Neural cell (in vitro differentiated cells): ENCODE measurements around the gene UNC5A. TPM values are rescaled to one million over a fixed set of nuclear protein-coding genes. Genes with fewer than 3 reads are reported as not detected.

Source experiments
- H2AFZ ChIP-seq: fragments of 200-600, 300-800 bp; sonication (generic), shearing (Covaris generic); 2 replicates; pipeline ENCODE4 v1.6.0; 2014; ENCODE audit warnings: low read depth, mild to moderate bottlenecking, antibody characterized with exemption, low read length, moderate library complexity
- H3F3A ChIP-seq: fragments of 200-600 bp; shearing (Covaris generic); 2 replicates; pipeline ENCODE4 v1.6.1; 2016; ENCODE audit warnings: mild to moderate bottlenecking, moderate library complexity, mixed read lengths, antibody characterized with exemption, low read length; ENCODE audit not compliant: insufficient read depth, poor library complexity, severe bottlenecking
- H3K27ac ChIP-seq: fragments of 200-600, 300-800 bp; sonication (generic), shearing (Covaris generic); 2 replicates; pipeline ENCODE4 v1.5.1; 2014; ENCODE audit warnings: mild to moderate bottlenecking, low read length, moderate library complexity
- H3K27me3 ChIP-seq: fragments of 300-800, 200-600 bp; sonication (generic), shearing (Covaris generic); 2 replicates; pipeline ENCODE4 v1.6.0; 2014; ENCODE audit warnings: mild to moderate bottlenecking, low read depth, low read length, moderate library complexity; ENCODE audit not compliant: insufficient read depth
- H3K36me3 ChIP-seq: fragments of 300-800, 200-600 bp; sonication (generic), shearing (Covaris generic); 2 replicates; pipeline ENCODE4 v1.5.1; 2014; ENCODE audit warnings: mild to moderate bottlenecking, antibody characterized with exemption, low read length, moderate library complexity; ENCODE audit not compliant: insufficient read depth
- H3K4me2 ChIP-seq: fragments of 300-800, 200-600 bp; sonication (generic), shearing (Covaris generic); 2 replicates; pipeline ENCODE4 v1.6.0; 2014; ENCODE audit warnings: mild to moderate bottlenecking, low read length
- H3K4me3 ChIP-seq: fragments of 300-800, 200-600 bp; sonication (generic), shearing (Covaris generic); 2 replicates; pipeline ENCODE4 v1.5.1; 2014; ENCODE audit warnings: mild to moderate bottlenecking, low read length, moderate library complexity
- H3K79me2 ChIP-seq: fragments of 200-600 bp; shearing (Covaris generic); replicated peaks from 2 replicates; pipeline ENCODE4 v1.6.0; 2014; ENCODE audit warnings: mild to moderate bottlenecking, low read length, moderate library complexity; ENCODE audit not compliant: insufficient read depth
- H3K9ac ChIP-seq: fragments of 300-800, 200-600 bp; sonication (generic), shearing (Covaris generic); 2 replicates; pipeline ENCODE4 v1.6.1; 2016; ENCODE audit warnings: mild to moderate bottlenecking, low read length, mixed read lengths
- H3K9me2 ChIP-seq: fragments of 200-600 bp; shearing (Covaris generic); 2 replicates; pipeline ENCODE4 v1.6.1; 2016; ENCODE audit warnings: mild to moderate bottlenecking, low read length, mixed read lengths; ENCODE audit not compliant: insufficient read depth
- H3K9me3 ChIP-seq: fragments of 200-600, 300-800 bp; sonication (generic), shearing (Covaris generic); 2 replicates; pipeline ENCODE4 v1.6.1; 2016; ENCODE audit warnings: mild to moderate bottlenecking, mixed run types, low read length, moderate library complexity, mixed read lengths
- H4K20me1 ChIP-seq: fragments of 200-600 bp; shearing (Covaris generic); 2 replicates; pipeline ENCODE4 v1.6.1; 2016; ENCODE audit warnings: mild to moderate bottlenecking, mixed run types; ENCODE audit not compliant: insufficient read depth
- CTCF ChIP-seq: fragments of 450-650 bp; IDR thresholded peaks from 2 replicates; pipeline ENCODE4 v1.5.1; 2014; ENCODE audit warnings: antibody characterized with exemption, mild to moderate bottlenecking, moderate library complexity; ENCODE audit not compliant: poor library complexity, severe bottlenecking
- EP300 ChIP-seq: fragments of 450-650 bp; conservative IDR thresholded peaks from 2 replicates; pipeline ENCODE4 v1.6.1; 2014; ENCODE audit warnings: antibody characterized with exemption, mild to moderate bottlenecking, moderate library complexity; ENCODE audit not compliant: poor library complexity, severe bottlenecking
- EZH2 ChIP-seq: fragments of 200-600, 300-800 bp; shearing (Covaris generic), sonication (generic); IDR thresholded peaks from 2 replicates; pipeline ENCODE4 v1.6.1; 2014; ENCODE audit warnings: antibody characterized with exemption, low read length, borderline replicate concordance, mild to moderate bottlenecking; ENCODE audit not compliant: insufficient read depth, poor library complexity, severe bottlenecking
- MXI1 ChIP-seq: fragments of 450-650 bp; conservative IDR thresholded peaks from 2 replicates; pipeline ENCODE4 v1.6.1; 2014; ENCODE audit warnings: antibody characterized with exemption, mild to moderate bottlenecking; ENCODE audit not compliant: poor library complexity, severe bottlenecking
- POLR2AphosphoS5 ChIP-seq: IDR thresholded peaks from 2 replicates; pipeline ENCODE4 v1.6.1; 2012
- RAD21 ChIP-seq: fragments of 450-650 bp; conservative IDR thresholded peaks from 2 replicates; pipeline ENCODE4 v1.6.1; 2014; ENCODE audit warnings: antibody characterized with exemption, mild to moderate bottlenecking, moderate library complexity
- REST ChIP-seq: IDR thresholded peaks from 2 replicates; pipeline ENCODE4 v1.6.1; 2012; ENCODE audit warnings: borderline replicate concordance
- SMC3 ChIP-seq: fragments of 450-650 bp; conservative IDR thresholded peaks from 2 replicates; pipeline ENCODE4 v1.6.1; 2014; ENCODE audit warnings: antibody characterized with exemption, mild to moderate bottlenecking, moderate library complexity; ENCODE audit not compliant: poor library complexity
- TAF1 ChIP-seq: IDR thresholded peaks from 2 replicates; pipeline ENCODE4 v1.6.1; 2012; ENCODE audit warnings: low read depth
- polyA plus RNA-seq: library from polyadenylated mRNA; depleted of rRNA; stranded (reverse); fragments of >200 nt; gene quantifications from 2 replicates; pipeline ENCODE4 v1.2.3, GENCODE V29; 2014

The UNC5A gene
- polyA plus RNA-seq, 1 donor from 2014 or later, result 2.7 TPM

DNA sequence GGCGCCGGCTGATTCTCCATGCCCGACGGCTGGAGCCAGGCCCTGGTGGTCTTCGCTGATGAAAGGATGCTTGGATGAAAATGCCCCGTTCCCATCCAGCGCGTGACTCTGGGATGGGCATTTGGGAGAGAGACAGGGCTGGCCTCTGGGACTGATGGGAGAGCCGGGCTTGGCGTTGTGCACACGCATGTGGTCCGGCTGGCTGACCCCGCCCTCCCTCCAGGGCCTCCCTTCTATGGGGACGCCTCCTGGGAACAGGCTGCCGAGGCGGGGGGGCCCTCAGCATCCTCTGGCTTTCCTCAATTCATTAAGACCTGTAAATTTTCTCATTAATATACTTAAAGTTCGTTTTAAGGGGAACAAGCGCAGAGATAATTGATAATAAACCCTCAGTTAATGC, 36.8 kb downstream of the UNC5A start:
- Histone ChIP-seq H3K4me3 (no peak overlapping the region), H3K27me3 (no peaks in the 10 kb centered on the region), H3K27ac (no peak overlapping the region), H2AFZ (no peak overlapping the region), H3K9ac (no peak overlapping the region), H3K4me2 (no peak overlapping the region), H3K9me3 (no peaks in the 10 kb centered on the region), H3K9me2 (no peaks in the 10 kb centered on the region), H3K36me3 (no peaks in the 10 kb centered on the region), H4K20me1 (no peaks in the 10 kb centered on the region), H3K79me2 (no peaks in the 10 kb centered on the region), H3F3A (no peaks in the 10 kb centered on the region)
- TF ChIP-seq SMC3, result no peak
- no peak for TF ChIP-seq REST
- no peak for TF ChIP-seq EP300
- no peak for TF ChIP-seq POLR2AphosphoS5
- TF ChIP-seq TAF1, result no peak
- no peak for TF ChIP-seq CTCF
- no peak for TF ChIP-seq EZH2
- TF ChIP-seq RAD21, result no peak
- no peak for TF ChIP-seq MXI1

DNA sequence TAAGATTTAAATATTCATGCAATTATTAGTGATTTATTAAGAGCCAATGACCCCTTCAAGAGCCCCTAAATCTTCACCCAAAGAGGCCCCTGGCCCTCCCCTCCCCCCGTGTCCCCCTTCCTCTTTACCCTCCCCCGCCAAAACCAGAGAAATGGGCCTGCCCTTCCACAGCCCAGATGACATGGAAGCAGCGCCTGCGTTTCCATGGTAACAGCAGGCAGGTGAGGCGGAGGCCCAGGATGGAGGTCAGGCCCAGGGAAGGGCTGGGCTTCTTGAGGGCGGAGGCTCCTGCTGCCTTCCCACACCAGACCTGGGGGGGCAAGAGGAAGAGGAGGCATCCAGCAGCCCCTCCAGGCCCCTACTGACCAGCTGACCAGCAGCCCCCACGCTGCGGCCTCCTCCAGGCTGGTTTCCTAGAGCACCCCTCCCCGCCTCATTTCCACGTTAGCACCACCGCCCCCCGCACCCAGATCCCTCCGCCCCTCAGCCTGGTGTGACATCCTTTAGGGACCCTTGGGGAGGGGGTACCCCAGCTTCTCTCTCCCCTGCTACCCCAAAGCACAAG, 37.4 kb downstream of the UNC5A start:
- TF ChIP-seq TAF1 (no peak), EZH2 (no peak), CTCF (no peak), RAD21 (no peak), REST (no peak), POLR2AphosphoS5 (no peak), SMC3 (no peak), EP300 (no peak), MXI1 (no peak)
- no peaks in the 10 kb centered on the region for H3K79me2 ChIP-seq
- H3K9ac ChIP-seq, result no peak overlapping the region
- H3K9me2 ChIP-seq, result no peaks in the 10 kb centered on the region
- no peak overlapping the region for H2AFZ ChIP-seq
- H3K27ac ChIP-seq, result no peak overlapping the region
- H3F3A ChIP-seq, result no peaks in the 10 kb centered on the region
- H4K20me1 ChIP-seq, result no peaks in the 10 kb centered on the region
- no peaks in the 10 kb centered on the region for H3K36me3 ChIP-seq
- H3K4me3 ChIP-seq, result no peak overlapping the region
- no peaks in the 10 kb centered on the region for H3K9me3 ChIP-seq
- H3K27me3 ChIP-seq, result no peaks in the 10 kb centered on the region
- H3K4me2 ChIP-seq, result no peak overlapping the region
